ENCODE measurements around the gene HBM. TPM values are rescaled to one million over a fixed set of nuclear protein-coding genes. Genes with fewer than 3 reads are reported as not detected.
"Not testable (repeated sequence)": the region's sequence is repeated elsewhere in the genome, so short reads cannot be mapped to it uniquely, and the experiment has no call there.

The HBM gene
- total and polyA plus RNA-seq, 11 donors: 0.54 to 0.62 (median 0.58) TPM; not detected in 7

- H3K36me3 ChIP-seq: peaks cover 0 to 26% (median 4%) of the 10 kb centered on the region in 9 donors
- DNase-seq (no peak), ATAC-seq (no peak)
- WGBS, 4 donors: 87 to 93% (median 89%) methylated on average over 1 of the region's 1 CpG
- no peak overlapping the region for H3K27ac ChIP-seq
- H3K4me3 ChIP-seq: no peak overlapping the region
- H3K9me3 ChIP-seq: no peaks in the 10 kb centered on the region
- intact Hi-C loops (cut with DNase I): loop anchor here in 1 of 10 donors (5.0 kb wide), 1 partner anchor 60 kb away; the partner anchor contains the start of gene HBQ1
- H3K4me1 ChIP-seq: peaks cover 0 to 10% (median 0%) of the 10 kb centered on the region in 12 donors
- H3K27me3 ChIP-seq: no peaks in the 10 kb centered on the region
- no peak for TF ChIP-seq CTCF (IDR thresholded peaks at IDR 0.05)
- no peak for TF ChIP-seq POLR2A (IDR thresholded peaks at IDR 0.05)
Measured at GRCh38 chr16:122361-122760, 43.4 kb upstream of the HBM start.

DNA sequence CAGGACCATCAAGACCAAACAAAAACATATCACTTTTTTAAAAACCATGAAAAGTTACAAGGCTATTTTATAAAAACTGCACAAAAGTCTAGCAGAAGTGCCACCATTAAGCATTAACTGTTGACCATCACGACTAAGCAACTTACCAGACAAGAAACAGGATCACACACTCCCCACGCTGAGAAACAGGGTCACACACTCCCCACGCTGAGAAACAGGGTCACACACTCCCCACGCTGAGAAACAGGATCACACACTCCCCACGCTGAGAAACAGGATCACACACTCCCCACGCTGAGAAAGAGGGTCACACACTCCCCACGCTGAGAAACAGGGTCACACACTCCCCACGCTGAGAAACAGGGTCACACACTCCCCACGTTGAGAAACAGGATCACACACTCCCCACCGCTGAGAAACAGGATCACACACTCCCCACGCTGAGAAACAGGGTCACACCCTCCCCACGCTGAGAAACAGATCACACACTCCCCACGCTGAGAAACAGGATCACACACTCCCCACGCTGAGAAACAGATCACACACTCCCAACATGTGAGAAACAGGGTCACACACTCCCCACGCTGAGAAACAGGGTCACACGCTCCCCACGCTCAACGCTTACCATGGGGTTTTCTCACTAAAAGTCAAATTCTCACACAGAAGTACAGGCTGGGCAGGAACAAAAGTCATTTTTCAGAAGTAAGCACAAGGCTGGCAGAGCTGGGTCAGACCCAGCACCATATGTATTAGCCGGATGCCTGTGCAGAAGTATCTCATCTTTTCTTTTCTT is 42.0 kb upstream of the HBM start:
- intact Hi-C loops (cut with DNase I): loop anchor here in 1 of 10 donors (5.0 kb wide), 1 partner anchor 59 kb away; the partner anchor contains the start of gene HBQ1
- H3K4me1 ChIP-seq, H3K27ac ChIP-seq, H3K27me3 ChIP-seq, ATAC-seq, DNase-seq, H3K9me3 ChIP-seq, H3K4me3 ChIP-seq: not testable (repeated sequence)
- 87 to 89% (median 89%) methylated on average over 19 of the region's 19 CpGs for WGBS, 4 donors
- H3K36me3 ChIP-seq: peaks cover 0 to 20% (median 4%) of the 10 kb centered on the region in 9 donors

DNA sequence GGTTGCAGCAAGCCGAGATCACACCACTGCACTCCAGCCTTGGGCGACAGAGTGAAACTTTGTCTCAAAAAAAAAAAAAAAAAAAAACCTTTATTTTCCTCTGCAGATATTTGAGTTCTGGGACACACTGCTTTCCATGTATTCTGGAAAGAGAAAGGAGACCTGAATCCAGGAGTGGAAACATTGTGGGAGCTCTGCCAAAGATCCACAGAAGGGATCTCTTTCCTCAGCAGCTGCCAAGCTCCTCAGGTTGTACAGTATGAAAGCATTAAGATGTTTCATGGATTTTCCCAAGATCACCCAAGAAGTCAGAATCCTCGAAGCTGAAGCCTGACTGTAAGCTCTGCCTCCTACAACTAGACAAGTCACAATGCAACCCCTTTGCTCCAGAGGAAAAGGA is 40.8 kb upstream of the HBM start:
- H3K36me3 ChIP-seq: peaks cover 0 to 20% (median 4%) of the 10 kb centered on the region in 9 donors
- H3K4me1 ChIP-seq: peaks cover 0 to 7% (median 0%) of the 10 kb centered on the region in 12 donors
- H3K27ac ChIP-seq: no peak overlapping the region
- no peaks in the 10 kb centered on the region for H3K27me3 ChIP-seq
- DNase-seq (no peak), ATAC-seq (no peak)
- intact Hi-C loops (cut with DNase I): no loop called here
- H3K9me3 ChIP-seq: no peaks in the 10 kb centered on the region
- 82 to 93% (median 89%) methylated on average over 3 of the region's 3 CpGs for WGBS, 4 donors
- H3K4me3 ChIP-seq: no peak overlapping the region
- TF ChIP-seq POLR2A (IDR thresholded peaks at IDR 0.05) (no peak), CTCF (IDR thresholded peaks at IDR 0.05) (no peak)

DNA sequence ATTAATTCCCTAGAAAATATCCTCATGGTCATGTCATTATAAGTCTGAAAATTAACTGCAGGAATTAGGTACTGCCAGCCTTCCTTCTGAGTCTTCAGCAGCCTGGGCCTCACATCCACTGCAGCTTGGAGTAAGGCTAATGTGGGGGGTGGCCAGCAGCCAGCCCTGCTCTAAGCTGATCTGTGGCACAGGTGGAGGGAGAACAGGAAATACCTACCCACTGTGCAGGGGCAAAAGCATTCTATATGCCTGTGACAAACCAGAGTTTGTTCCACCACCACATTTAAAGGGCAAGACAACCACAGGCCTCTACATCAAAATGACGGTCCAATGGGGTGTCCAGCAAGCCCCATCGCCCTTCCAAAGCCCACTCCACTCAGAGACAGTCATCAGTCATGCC is 36.7 kb upstream of the HBM start:
- DNase-seq (no peak), ATAC-seq (no peak)
- intact Hi-C loops (cut with DNase I): no loop called here
- no peak overlapping the region for H3K27ac ChIP-seq
- no peaks in the 10 kb centered on the region for H3K9me3 ChIP-seq
- WGBS, 4 donors: 95 to 100% (median 96%) methylated on average over 2 of the region's 2 CpGs
- TF ChIP-seq POLR2A (IDR thresholded peaks at IDR 0.05) (no peak), CTCF (IDR thresholded peaks at IDR 0.05) (no peak)
- no peak overlapping the region for H3K4me3 ChIP-seq
- H3K36me3 ChIP-seq: peaks cover 0 to 16% (median 0%) of the 10 kb centered on the region in 9 donors
- H3K27me3 ChIP-seq: no peaks in the 10 kb centered on the region
- H3K4me1 ChIP-seq: no peaks in the 10 kb centered on the region

Measured in heart left ventricle (tissue), 16 donors.